ENCODE results near the gene FOXL3.

Gene FOXL3

DNA sequence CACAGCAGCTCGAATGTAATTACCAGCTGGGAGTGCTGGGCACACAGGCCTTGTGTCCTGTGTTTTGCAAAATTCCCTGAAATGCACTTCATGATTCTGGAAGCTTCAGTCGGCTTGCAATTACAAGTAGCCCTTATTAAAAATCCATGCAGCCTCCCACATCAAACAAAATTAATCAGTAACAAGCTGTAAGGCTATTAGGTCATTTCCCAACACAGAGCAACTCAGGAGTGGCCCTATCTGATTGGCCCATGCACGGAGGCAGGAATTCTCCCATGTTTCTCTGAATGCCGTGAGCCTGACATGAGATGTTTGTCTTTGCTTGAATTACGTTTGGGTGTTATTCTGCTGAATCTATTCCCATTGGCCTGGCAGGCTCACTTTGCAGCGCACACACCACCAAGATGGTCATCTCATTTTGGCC is 36.9 kb downstream of the FOXL3 start:
- Histone ChIP-seq H3K9me3 (peaks cover 0 to 7% (median 0%) of the 10 kb centered on the region in 3 donors), H3K27ac (no peak overlapping the region), H3K4me1 (peaks cover 0 to 8% (median 2%) of the 10 kb centered on the region in 4 donors), H3K4me3 (no peak overlapping the region), H3K36me3 (no peaks in the 10 kb centered on the region), H3K27me3 (peaks cover 0 to 3% of the 10 kb centered on the region in 2 donors)
- no peak for DNase-seq
- intact Hi-C loops (cut with DNase I; ENCODE audit: low total_unique reads), result no loop called here
- TF ChIP-seq, protein P1, sequence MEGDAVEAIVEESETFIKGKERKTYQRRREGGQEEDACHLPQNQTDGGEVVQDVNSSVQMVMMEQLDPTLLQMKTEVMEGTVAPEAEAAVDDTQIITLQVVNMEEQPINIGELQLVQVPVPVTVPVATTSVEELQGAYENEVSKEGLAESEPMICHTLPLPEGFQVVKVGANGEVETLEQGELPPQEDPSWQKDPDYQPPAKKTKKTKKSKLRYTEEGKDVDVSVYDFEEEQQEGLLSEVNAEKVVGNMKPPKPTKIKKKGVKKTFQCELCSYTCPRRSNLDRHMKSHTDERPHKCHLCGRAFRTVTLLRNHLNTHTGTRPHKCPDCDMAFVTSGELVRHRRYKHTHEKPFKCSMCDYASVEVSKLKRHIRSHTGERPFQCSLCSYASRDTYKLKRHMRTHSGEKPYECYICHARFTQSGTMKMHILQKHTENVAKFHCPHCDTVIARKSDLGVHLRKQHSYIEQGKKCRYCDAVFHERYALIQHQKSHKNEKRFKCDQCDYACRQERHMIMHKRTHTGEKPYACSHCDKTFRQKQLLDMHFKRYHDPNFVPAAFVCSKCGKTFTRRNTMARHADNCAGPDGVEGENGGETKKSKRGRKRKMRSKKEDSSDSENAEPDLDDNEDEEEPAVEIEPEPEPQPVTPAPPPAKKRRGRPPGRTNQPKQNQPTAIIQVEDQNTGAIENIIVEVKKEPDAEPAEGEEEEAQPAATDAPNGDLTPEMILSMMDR (IDR thresholded peaks at IDR 0.05), result no peak

GRCh38 chr7:327233-327931 is 37.4 kb downstream of the FOXL3 start:
- Histone ChIP-seq H3K27ac (no peak overlapping the region), H3K4me3 (no peak overlapping the region), H3K36me3 (no peaks in the 10 kb centered on the region), H3K4me1 (peaks cover 2 to 8% (median 3%) of the 10 kb centered on the region in 4 donors), H3K9me3 (peaks cover 0 to 7% (median 0%) of the 10 kb centered on the region in 3 donors), H3K27me3 (peaks cover 0 to 3% of the 10 kb centered on the region in 2 donors)
- no peak for DNase-seq
- TF ChIP-seq, protein P1 (IDR thresholded peaks at IDR 0.05), result no peak
- intact Hi-C loops (cut with DNase I; ENCODE audit: low total_unique reads), result no loop called here

GRCh38 chr7:327991-328702 is 38.2 kb downstream of the FOXL3 start:
- no peak for DNase-seq
- intact Hi-C loops (cut with DNase I; ENCODE audit: low total_unique reads), result no loop called here
- TF ChIP-seq, protein P1 (IDR thresholded peaks at IDR 0.05), result no peak
- Histone ChIP-seq H3K9me3 (peaks cover 0 to 7% (median 0%) of the 10 kb centered on the region in 3 donors), H3K4me1 (peaks cover 8 to 13% (median 10%) of the 10 kb centered on the region in 4 donors), H3K27me3 (peaks cover 0 to 3% of the 10 kb centered on the region in 2 donors), H3K4me3 (no peak overlapping the region), H3K27ac (no peak overlapping the region), H3K36me3 (no peaks in the 10 kb centered on the region)

GRCh38 chr7:329691-330281 is 39.8 kb downstream of the FOXL3 start:
- TF ChIP-seq, protein P1 (IDR thresholded peaks at IDR 0.05), result no peak
- Histone ChIP-seq H3K4me3 (no peak overlapping the region), H3K27me3 (peaks cover 0 to 3% of the 10 kb centered on the region in 2 donors), H3K36me3 (no peaks in the 10 kb centered on the region), H3K4me1 (peaks cover 8 to 18% (median 13%) of the 10 kb centered on the region in 4 donors), H3K9me3 (peaks cover 0 to 7% (median 0%) of the 10 kb centered on the region in 3 donors), H3K27ac (no peak overlapping the region)
- intact Hi-C loops (cut with DNase I; ENCODE audit: low total_unique reads), result loop anchor here (5.0 to 10.0 kb wide), 3 partner anchors 155 to 308 kb away; partner anchors contain the start of gene PDGFA
- no peak for DNase-seq

DNA sequence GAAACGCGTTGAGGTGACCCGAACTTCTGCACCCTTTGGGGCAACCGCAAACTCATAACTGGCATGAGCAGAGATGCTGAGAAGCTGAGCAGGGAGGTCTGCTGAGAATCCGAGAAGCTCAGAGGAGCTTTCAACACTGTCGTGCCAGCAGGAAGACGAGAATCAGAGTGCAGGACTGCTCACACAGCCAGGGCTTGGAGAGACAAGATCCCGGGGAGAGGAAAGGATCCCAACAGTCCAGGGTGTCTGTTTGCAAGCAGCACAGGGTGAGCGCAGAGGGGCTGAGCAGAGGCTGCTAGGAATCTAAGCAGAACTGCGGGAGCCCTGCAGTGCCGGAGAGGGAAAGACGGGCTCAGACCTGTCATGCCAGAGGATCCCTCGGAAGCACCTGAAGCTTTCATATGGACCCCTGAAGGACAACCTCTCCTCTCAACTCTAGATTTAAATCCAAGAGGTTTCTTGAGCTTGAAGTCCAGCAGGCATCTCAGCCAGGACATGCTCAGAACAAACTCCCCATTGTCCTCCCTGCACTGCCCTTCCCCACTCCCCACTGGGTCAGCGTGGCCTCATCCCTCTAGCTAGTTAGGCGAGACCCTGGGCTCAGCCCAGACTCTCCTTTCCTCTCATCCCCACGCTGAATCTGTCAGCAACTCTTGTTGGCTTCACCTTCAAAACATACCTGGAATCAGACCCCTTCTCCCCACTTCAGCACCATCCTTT is 40.7 kb downstream of the FOXL3 start:
- peaks cover 0 to 3% of the 10 kb centered on the region in 2 donors for H3K27me3 ChIP-seq

More for the DNA sequence above, 40.7 kb downstream of the FOXL3 start:
- DNase-seq, result no peak
- intact Hi-C loops (cut with DNase I; ENCODE audit: low total_unique reads), result loop anchor here (5.0 to 10.0 kb wide), 3 partner anchors 154 to 307 kb away; partner anchors contain the start of gene PDGFA
- TF ChIP-seq, protein P1 (IDR thresholded peaks at IDR 0.05), result no peak
- no peaks in the 10 kb centered on the region for H3K36me3 ChIP-seq
- peaks cover 8 to 18% (median 13%) of the 10 kb centered on the region in 4 donors for H3K4me1 ChIP-seq
- peaks cover 0 to 6% (median 0%) of the 10 kb centered on the region in 3 donors for H3K9me3 ChIP-seq
- H3K27ac ChIP-seq, result no peak overlapping the region
- H3K4me3 ChIP-seq, result no peak overlapping the region

Measured in tibial artery (tissue), 4 donors.